Stimulated activated CD4-positive, alpha-beta T cell treated with anti-CD3 and anti-CD28 coated beads, Interleukin-4, amount 100 ng/mL, for 48 hours (primary cell): ENCODE measurements around the gene SLC8B1.

Experiments used
- DNase-seq, 2 donors: peaks; one replicate each; pipeline ENCODE4 v3.0.0-alpha.2; 2020; ENCODE audit warnings: low read depth in 2 of 2

The SLC8B1 gene

GRCh38 chr12:113334786-113335539 is at the start of gene SLC8B1:
Gene SLC8B1 (minus strand): TSS chr12:113335109. CDS start chr12:113332878, 2,231 bp downstream.
- peak; percentile 75 to 93 for DNase-seq

GRCh38 chr12:113382206-113382605 is 47.3 kb upstream of the SLC8B1 start:
- no peak for DNase-seq

GRCh38 chr12:113381220-113381619 is 46.3 kb upstream of the SLC8B1 start:
- DNase-seq = no peak

GRCh38 chr12:113378291-113378690 is 43.4 kb upstream of the SLC8B1 start:
- DNase-seq = no peak

- no peak for DNase-seq
Observed at GRCh38 chr12:113374823-113375428, 40.0 kb upstream of the SLC8B1 start.

GRCh38 chr12:113373969-113374368 is 39.1 kb upstream of the SLC8B1 start:
- DNase-seq = no peak

- DNase-seq = no peak
Observed at GRCh38 chr12:113373440-113373839, 38.5 kb upstream of the SLC8B1 start.

- DNase-seq = no peak
Observed at GRCh38 chr12:113372371-113372770, 37.5 kb upstream of the SLC8B1 start.

GRCh38 chr12:113371808-113372207 is 36.9 kb upstream of the SLC8B1 start:
- DNase-seq = no peak

GRCh38 chr12:113370923-113371682 is 36.2 kb upstream of the SLC8B1 start:
- no peak for DNase-seq

- no peak for DNase-seq
Observed at GRCh38 chr12:113369391-113369985, 34.6 kb upstream of the SLC8B1 start.

GRCh38 chr12:113368331-113368730 is 33.4 kb upstream of the SLC8B1 start:
- DNase-seq = no peak

- DNase-seq = no peak
Observed at GRCh38 chr12:113366827-113367226, 31.9 kb upstream of the SLC8B1 start.

GRCh38 chr12:113365639-113366395 is 30.9 kb upstream of the SLC8B1 start:
- no peak for DNase-seq

GRCh38 chr12:113364698-113365097 is 29.8 kb upstream of the SLC8B1 start:
- DNase-seq = no peak

- DNase-seq = no peak
Observed at GRCh38 chr12:113361574-113362370, 26.9 kb upstream of the SLC8B1 start.

- no peak for DNase-seq
Observed at GRCh38 chr12:113359939-113360748, 25.2 kb upstream of the SLC8B1 start.

- DNase-seq = no peak
Observed at GRCh38 chr12:113359133-113359938, 24.4 kb upstream of the SLC8B1 start.
